PC-3 (cell line): ENCODE measurements around the gene FGF18.
"Not testable (repeated sequence)": the region's sequence is repeated elsewhere in the genome, so short reads cannot be mapped to it uniquely, and the experiment has no call there.

Source experiments
- EZH2phosphoT487 ChIP-seq: fragments of 300-600 bp; sonication (generic); IDR thresholded peaks from 2 replicates; pipeline ENCODE4 v1.6.1; 2018; ENCODE audit warnings: mild to moderate bottlenecking, antibody characterized with exemption, low read length, borderline replicate concordance
- TF ChIP-seq, protein P1 (sequence below): fragments of 300-600 bp; sonication (generic); conservative IDR thresholded peaks from 2 replicates; pipeline ENCODE4 v1.5.1; 2017; ENCODE audit warnings: antibody characterized with exemption, low read depth, mild to moderate bottlenecking, low read length

DNA sequence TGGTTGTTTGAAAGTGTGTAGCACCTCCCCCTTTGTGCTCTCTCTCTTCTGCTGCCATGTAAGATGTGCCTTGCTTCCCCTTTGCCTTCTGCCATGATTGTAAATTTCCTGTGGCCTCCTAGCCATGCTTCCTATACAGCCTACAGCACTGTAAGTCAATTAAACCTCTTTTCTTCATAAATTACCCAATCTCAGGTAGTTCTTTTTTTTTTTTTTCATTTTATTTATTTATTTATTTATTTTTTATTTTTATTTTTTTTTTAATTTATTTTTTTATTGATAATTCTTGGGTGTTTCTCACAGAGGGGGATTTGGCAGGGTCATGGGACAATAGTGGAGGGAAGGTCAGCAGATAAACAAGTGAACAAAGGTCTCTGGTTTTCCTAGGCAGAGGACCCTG, 16.7 kb upstream of the FGF18 start:
- TF ChIP-seq, protein P1, sequence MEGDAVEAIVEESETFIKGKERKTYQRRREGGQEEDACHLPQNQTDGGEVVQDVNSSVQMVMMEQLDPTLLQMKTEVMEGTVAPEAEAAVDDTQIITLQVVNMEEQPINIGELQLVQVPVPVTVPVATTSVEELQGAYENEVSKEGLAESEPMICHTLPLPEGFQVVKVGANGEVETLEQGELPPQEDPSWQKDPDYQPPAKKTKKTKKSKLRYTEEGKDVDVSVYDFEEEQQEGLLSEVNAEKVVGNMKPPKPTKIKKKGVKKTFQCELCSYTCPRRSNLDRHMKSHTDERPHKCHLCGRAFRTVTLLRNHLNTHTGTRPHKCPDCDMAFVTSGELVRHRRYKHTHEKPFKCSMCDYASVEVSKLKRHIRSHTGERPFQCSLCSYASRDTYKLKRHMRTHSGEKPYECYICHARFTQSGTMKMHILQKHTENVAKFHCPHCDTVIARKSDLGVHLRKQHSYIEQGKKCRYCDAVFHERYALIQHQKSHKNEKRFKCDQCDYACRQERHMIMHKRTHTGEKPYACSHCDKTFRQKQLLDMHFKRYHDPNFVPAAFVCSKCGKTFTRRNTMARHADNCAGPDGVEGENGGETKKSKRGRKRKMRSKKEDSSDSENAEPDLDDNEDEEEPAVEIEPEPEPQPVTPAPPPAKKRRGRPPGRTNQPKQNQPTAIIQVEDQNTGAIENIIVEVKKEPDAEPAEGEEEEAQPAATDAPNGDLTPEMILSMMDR = not testable (repeated sequence)
- not testable (repeated sequence) for TF ChIP-seq EZH2phosphoT487
